Gastroesophageal sphincter (tissue), 3 donors: ENCODE results near the gene CLCN3.

ENCODE experiments used
- CTCF ChIP-seq, 4 experiments: fragments of 200-600 bp in 2 of 4; fragments of 450-650 bp in 2 of 4; sonication (generic) in 1 of 4; IDR thresholded peaks; one replicate each; pipeline ENCODE4 v1.5.1; 2017 to 2019; ENCODE audit warnings: antibody characterized with exemption in 4 of 4, mild to moderate bottlenecking in 2 of 4, moderate library complexity in 2 of 4
- EP300 ChIP-seq: sonication (generic); formaldehyde crosslinking; IDR thresholded peaks from one replicate; pipeline ENCODE4 v1.6.1; 2017; ENCODE audit warnings: antibody characterized with exemption, mild to moderate bottlenecking
- POLR2A ChIP-seq, 2 donors: fragments of 450-650 bp; IDR thresholded peaks; one replicate each; pipeline ENCODE4 v1.6.1; 2017; ENCODE audit warnings: antibody characterized with exemption in 2 of 2, mild to moderate bottlenecking in 2 of 2, moderate library complexity in 1 of 2

DNA sequence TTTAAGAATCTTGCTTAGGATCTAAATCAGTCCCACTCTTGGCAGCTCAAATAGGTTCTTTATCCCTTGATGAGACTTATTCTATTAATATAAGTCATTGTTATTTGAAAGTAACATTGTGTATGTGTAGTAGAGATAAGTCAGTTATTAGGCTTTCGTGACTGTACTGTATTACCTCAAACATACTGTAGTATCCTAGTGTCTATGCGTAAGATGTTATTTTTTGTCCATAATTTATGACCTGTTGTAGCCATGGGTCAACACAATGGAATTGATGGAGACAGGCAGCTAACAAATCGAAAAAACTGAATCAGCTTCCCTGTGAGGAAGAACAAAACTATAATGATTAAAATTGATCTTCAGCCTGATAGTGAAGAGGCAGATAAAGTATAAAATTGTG, 41.8 kb downstream of the CLCN3 start:
- TF ChIP-seq CTCF (IDR thresholded peaks at IDR 0.05) (no peak), POLR2A (IDR thresholded peaks at IDR 0.05) (no peak), EP300 (no peak)
